ENCODE measurements around the gene RHOA.

RHOA gene

GRCh38 chr3:49411968-49412631, at the start of gene RHOA, which contains the start of gene TCTA:
RHOA (minus strand) TSS chr3:49411976; CDS start chr3:49375589, 36,387 bp downstream.
TCTA (plus strand) TSS chr3:49412423; CDS start chr3:49412427, 4 bp downstream.
- Histone ChIP-seq H3K9ac (peak within 1 kb of the TSS; percentile 79), H3K79me2 (ENCODE audit: insufficient read depth, low read depth) (peaks cover 53% of the 10 kb centered on the region), H3K27ac (peak within 1 kb of the TSS; percentile 71), H4K20me1 (ENCODE audit: insufficient read depth) (peaks cover 24% of the 10 kb centered on the region; the same call in 1 of the 2 replicates), H3K36me3 (ENCODE audit: insufficient read depth) (no peaks in the 10 kb centered on the region), H3K4me2 (peak within 1 kb of the TSS; percentile 82), H3K27me3 (ENCODE audit: insufficient read depth, low read depth) (no peaks in the 10 kb centered on the region), H2AFZ (ENCODE audit: low read depth) (peak within 1 kb of the TSS; percentile 54), H3K4me3 (IDR thresholded peaks at IDR 0.05; ENCODE audit: insufficient read depth, low read depth, low read length) (peak within 1 kb of the TSS; percentile 64), H3K4me1 (ENCODE audit: low read depth, poor library complexity, severe bottlenecking) (peaks cover 28% of the 10 kb centered on the region)
- no peak for TF ChIP-seq CTCF (conservative IDR thresholded peaks at IDR 0.05; ENCODE audit: low read depth, low read length)

- Histone ChIP-seq H4K20me1 (ENCODE audit: insufficient read depth) (no peaks in the 10 kb centered on the region), H3K27me3 (ENCODE audit: insufficient read depth, low read depth) (no peaks in the 10 kb centered on the region), H3K27ac (no peak overlapping the region), H3K4me2 (no peak overlapping the region), H3K4me3 (IDR thresholded peaks at IDR 0.05; ENCODE audit: insufficient read depth, low read depth, low read length) (no peak overlapping the region), H2AFZ (ENCODE audit: low read depth) (no peak overlapping the region), H3K9ac (no peak overlapping the region), H3K36me3 (ENCODE audit: insufficient read depth) (no peaks in the 10 kb centered on the region), H3K4me1 (ENCODE audit: low read depth, poor library complexity, severe bottlenecking) (peaks cover 12% of the 10 kb centered on the region), H3K79me2 (ENCODE audit: insufficient read depth, low read depth) (no peaks in the 10 kb centered on the region)
- TF ChIP-seq CTCF (conservative IDR thresholded peaks at IDR 0.05; ENCODE audit: low read depth, low read length) = no peak
Observed at GRCh38 chr3:49460956-49461355, 49.2 kb upstream of the RHOA start.

GRCh38 chr3:49460188-49460890, 48.6 kb upstream of the RHOA start:
- Histone ChIP-seq H3K36me3 (ENCODE audit: insufficient read depth) (no peaks in the 10 kb centered on the region), H3K27ac (no peak overlapping the region), H3K4me3 (IDR thresholded peaks at IDR 0.05; ENCODE audit: insufficient read depth, low read depth, low read length) (no peak overlapping the region), H3K9ac (no peak overlapping the region), H3K4me1 (ENCODE audit: low read depth, poor library complexity, severe bottlenecking) (peaks cover 12% of the 10 kb centered on the region), H2AFZ (ENCODE audit: low read depth) (no peak overlapping the region), H3K4me2 (no peak overlapping the region), H3K79me2 (ENCODE audit: insufficient read depth, low read depth) (no peaks in the 10 kb centered on the region), H4K20me1 (ENCODE audit: insufficient read depth) (no peaks in the 10 kb centered on the region), H3K27me3 (ENCODE audit: insufficient read depth, low read depth) (no peaks in the 10 kb centered on the region)
- no peak for TF ChIP-seq CTCF (conservative IDR thresholded peaks at IDR 0.05; ENCODE audit: low read depth, low read length)

GRCh38 chr3:49456466-49456865, 44.7 kb upstream of the RHOA start:
- Histone ChIP-seq H3K36me3 (ENCODE audit: insufficient read depth) (no peaks in the 10 kb centered on the region), H3K4me2 (no peak overlapping the region), H3K4me3 (IDR thresholded peaks at IDR 0.05; ENCODE audit: insufficient read depth, low read depth, low read length) (no peak overlapping the region), H2AFZ (ENCODE audit: low read depth) (no peak overlapping the region), H3K27me3 (ENCODE audit: insufficient read depth, low read depth) (no peaks in the 10 kb centered on the region), H3K79me2 (ENCODE audit: insufficient read depth, low read depth) (no peaks in the 10 kb centered on the region), H3K27ac (no peak overlapping the region), H3K9ac (no peak overlapping the region), H3K4me1 (ENCODE audit: low read depth, poor library complexity, severe bottlenecking) (peaks cover 3% of the 10 kb centered on the region), H4K20me1 (ENCODE audit: insufficient read depth) (no peaks in the 10 kb centered on the region)
- no peak for TF ChIP-seq CTCF (conservative IDR thresholded peaks at IDR 0.05; ENCODE audit: low read depth, low read length)
